Testis (tissue), 3 donors: ENCODE data around the gene IRF7. TPM values are rescaled to one million over a fixed set of nuclear protein-coding genes. Genes with fewer than 3 reads are reported as not detected.

Experiments used
- DNase-seq: peaks from one replicate; pipeline ENCODE4 v3.0.0-alpha.2; 2019
- H3K27ac ChIP-seq, 2 donors: fragments of 200-600 bp; sonication (generic); one replicate each; pipeline ENCODE4 v1.5.1; 2019
- H3K27me3 ChIP-seq: fragments of 200-600 bp; sonication (generic); one replicate; pipeline ENCODE4 v1.5.1; 2019
- H3K36me3 ChIP-seq: fragments of 200-600 bp; sonication (generic); one replicate; pipeline ENCODE4 v1.5.1; 2017; ENCODE audit warnings: low read depth; ENCODE audit errors: missing control alignments
- H3K4me1 ChIP-seq: fragments of 200-600 bp; sonication (generic); one replicate; pipeline ENCODE4 v1.5.1; 2019
- H3K4me3 ChIP-seq, 2 donors: fragments of 200-600 bp; sonication (generic); one replicate each; pipeline ENCODE4 v1.5.1; 2017 to 2019
- H3K9me3 ChIP-seq: fragments of 200-600 bp; sonication (generic); one replicate; pipeline ENCODE4 v1.5.1; 2017
- POLR2A ChIP-seq: fragments of 450-650 bp; IDR thresholded peaks from one replicate; pipeline ENCODE4 v1.6.1; 2017; ENCODE audit warnings: antibody characterized with exemption, mild to moderate bottlenecking, moderate library complexity
- WGBS, 2 donors: methylation state at CpG; one replicate each; pipeline ENCODE4 v1.1.5; 2018; 5-methylcytosine and 5-hydroxymethylcytosine counted together
- intact Hi-C: fragments of 100-400 bp; cut with DNase I; formaldehyde crosslinking; loops from one replicate; pipeline ENCODE4 v1.15.1; 2023; ENCODE audit warnings: low total_unique reads
- polyA plus RNA-seq: library from polyadenylated mRNA; stranded (reverse); fragments of 350-450 nt; fragmentation: Illumina TruSeq; extraction: RNeasy Lipid Tissue Mini Kit (QIAGEN cat#74804); gene quantifications from one replicate; pipeline ENCODE4 v1.2.3, GENCODE V29; 2014; ENCODE audit warnings: low read depth, low replicate concordance; ENCODE audit not compliant: insufficient read depth
- total RNA-seq, 2 donors: library from RNA; depleted of rRNA; stranded (reverse); fragments of >200 nt; gene quantifications; one replicate each; pipeline ENCODE4 v1.2.3, GENCODE V29; 2016
- TF ChIP-seq, protein P1 (sequence below), 3 experiments: fragments of 450-650 bp in 2 of 3; fragments of 200-600 bp in 1 of 3; sonication (generic) in 1 of 3; IDR thresholded peaks; one replicate each; pipeline ENCODE4 v1.5.1; 2016 to 2019; ENCODE audit warnings: antibody characterized with exemption in 3 of 3, mild to moderate bottlenecking in 2 of 3, moderate library complexity in 1 of 3

The IRF7 gene
- total and polyA plus RNA-seq, 3 donors from 2014 or later, result 9.9 to 30.1 (median 13.0) TPM

DNA sequence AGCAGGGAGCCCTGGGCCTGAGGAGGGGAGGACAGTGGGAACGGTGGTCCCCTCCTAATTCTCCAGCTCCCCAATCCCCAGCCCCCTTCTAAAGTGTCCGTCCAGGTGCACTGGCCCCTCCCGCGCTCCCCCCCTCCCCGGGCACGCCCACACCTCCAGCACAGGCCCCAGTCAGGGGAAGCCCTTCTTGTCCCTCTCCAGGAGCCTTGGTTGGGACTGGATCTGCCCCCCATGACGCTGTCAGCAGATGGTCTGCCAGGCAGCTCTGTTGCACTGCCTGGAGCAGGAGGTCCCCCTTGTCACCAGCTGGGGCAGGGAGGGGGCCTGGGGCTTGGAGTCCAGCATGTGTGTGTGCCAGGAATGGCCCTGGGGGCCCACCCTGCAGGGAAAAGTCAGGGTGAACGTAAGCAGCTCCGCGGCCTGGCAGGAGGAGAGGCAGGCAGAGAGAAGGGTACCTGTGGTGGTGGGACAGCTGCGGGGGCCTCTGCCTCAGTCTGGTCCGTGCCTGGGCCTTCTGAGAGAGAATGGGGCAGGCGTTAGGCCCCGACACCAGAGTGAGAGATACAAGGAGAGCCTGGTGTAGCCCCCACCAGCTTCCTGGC lies 1.6 kb downstream of the IRF7 start:
- DNase-seq, result no peak
- H3K4me3 ChIP-seq, result peak overlapping the region in 1 of 2 donors; percentile 80
- H3K27me3 ChIP-seq, result no peaks in the 10 kb centered on the region

DNA sequence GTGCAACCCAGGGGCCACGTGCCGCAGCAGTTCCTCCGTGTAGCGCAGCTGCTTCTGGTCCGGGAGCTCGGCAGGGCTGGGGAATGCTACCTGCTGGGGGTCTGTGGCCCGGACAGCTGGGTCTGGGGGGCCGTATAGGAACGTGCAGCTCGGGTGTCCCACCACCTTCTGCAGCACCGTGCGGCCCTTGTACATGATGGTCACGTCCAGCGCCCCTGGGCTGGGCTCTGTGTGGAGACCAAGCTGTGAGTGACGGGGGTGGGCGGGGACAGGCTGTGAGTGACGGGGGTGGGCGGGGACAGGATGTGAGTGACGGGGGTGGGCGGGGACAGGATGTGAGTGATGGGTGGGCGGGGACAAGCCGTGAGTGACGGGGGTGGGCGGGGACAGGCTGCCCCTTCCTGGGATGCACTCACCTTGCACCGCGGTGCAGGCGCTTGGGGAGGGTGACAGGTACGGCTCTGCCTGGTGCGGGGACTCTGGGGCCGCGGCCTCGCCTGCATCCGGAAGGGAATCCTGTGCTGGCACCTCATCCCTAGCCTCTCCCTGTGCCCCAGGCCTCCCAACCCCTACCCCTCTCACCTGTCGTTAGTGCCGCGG lies 2.3 kb downstream of the IRF7 start:
- Histone ChIP-seq H3K9me3 (no peaks in the 10 kb centered on the region), H3K27ac (peak overlapping the region in 1 of 2 donors; percentile 30), H3K4me3 (no peak overlapping the region), H3K27me3 (no peaks in the 10 kb centered on the region), H3K4me1 (peaks cover 25% of the 10 kb centered on the region), H3K36me3 (no peaks in the 10 kb centered on the region)
- intact Hi-C loops, result no loop called here
- DNase-seq, result peak; percentile 89
- TF ChIP-seq, protein P1, sequence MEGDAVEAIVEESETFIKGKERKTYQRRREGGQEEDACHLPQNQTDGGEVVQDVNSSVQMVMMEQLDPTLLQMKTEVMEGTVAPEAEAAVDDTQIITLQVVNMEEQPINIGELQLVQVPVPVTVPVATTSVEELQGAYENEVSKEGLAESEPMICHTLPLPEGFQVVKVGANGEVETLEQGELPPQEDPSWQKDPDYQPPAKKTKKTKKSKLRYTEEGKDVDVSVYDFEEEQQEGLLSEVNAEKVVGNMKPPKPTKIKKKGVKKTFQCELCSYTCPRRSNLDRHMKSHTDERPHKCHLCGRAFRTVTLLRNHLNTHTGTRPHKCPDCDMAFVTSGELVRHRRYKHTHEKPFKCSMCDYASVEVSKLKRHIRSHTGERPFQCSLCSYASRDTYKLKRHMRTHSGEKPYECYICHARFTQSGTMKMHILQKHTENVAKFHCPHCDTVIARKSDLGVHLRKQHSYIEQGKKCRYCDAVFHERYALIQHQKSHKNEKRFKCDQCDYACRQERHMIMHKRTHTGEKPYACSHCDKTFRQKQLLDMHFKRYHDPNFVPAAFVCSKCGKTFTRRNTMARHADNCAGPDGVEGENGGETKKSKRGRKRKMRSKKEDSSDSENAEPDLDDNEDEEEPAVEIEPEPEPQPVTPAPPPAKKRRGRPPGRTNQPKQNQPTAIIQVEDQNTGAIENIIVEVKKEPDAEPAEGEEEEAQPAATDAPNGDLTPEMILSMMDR (IDR thresholded peaks at IDR 0.05), result no peak
- no peak for TF ChIP-seq POLR2A
- WGBS, 2 donors, result 38 to 73% methylated on average over 19 to 23 of the region's 36 CpGs

More for the DNA sequence above, 1.6 kb downstream of the IRF7 start:
- TF ChIP-seq, protein P1 (IDR thresholded peaks at IDR 0.05), result no peak
- TF ChIP-seq POLR2A, result no peak
- no peaks in the 10 kb centered on the region for H3K9me3 ChIP-seq
- intact Hi-C loops, result no loop called here
- H3K27ac ChIP-seq, result peak overlapping the region; percentile 30 to 81
- peaks cover 25% of the 10 kb centered on the region for H3K4me1 ChIP-seq
- 62 to 66% methylated on average over 6 to 14 of the region's 14 CpGs for WGBS, 2 donors
- no peaks in the 10 kb centered on the region for H3K36me3 ChIP-seq

DNA sequence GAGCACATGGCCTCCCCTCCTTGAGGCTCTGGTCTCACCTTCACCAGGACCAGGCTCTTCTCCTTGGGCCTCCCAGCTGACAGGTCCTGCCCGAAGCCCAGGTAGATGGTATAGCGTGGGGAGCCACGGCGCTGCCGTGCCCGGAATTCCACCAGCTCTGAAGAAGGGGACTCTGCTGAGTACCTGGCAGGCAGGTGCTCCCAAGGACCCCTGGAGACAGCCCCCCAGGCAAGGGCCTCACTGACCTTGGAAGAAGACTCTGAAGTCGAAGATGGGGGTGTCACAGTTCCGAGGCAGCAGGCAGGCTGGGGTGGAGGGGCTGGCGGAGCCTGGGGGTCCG lies 2.8 kb downstream of the IRF7 start:
- peak overlapping the region in 1 of 2 donors; percentile 24 for H3K27ac ChIP-seq
- intact Hi-C loops, result no loop called here

DNA sequence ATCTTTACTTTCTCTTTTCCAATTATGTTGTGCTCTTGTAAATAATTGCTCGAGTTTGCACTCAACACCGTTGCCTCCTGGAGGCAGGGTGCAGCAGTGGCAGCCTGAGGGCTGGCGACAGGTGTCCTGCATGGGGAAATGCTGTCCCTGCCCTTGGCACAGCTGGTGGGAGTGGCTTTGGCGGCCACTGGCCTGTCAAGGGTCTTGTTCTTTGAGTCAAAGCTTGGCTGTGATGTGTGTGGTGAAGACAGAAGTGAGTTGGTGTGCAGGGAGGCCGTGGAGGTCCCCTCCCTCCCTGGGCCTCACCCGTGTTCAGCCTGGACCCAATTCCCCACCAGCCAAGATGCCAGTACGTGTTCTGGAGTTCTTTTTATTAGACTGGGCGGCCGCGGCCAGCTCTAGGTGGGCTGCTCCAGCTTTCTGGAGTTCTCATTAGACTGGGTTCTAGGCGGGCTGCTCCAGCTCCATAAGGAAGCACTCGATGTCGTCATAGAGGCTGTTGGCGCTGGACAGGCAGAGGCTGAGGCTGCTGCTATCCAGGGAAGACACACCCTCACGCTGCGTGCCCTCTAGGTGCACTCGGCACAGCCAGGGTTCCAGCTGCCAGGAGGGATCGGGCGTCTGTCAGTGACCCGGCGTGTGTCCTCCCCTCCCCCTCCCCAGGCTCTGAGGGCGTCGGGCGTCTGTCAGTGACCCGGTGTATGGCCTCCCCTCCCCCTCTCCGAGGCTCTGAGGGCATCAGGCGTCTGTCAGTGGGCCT lies 3.4 kb downstream of the IRF7 start:
- Histone ChIP-seq H3K9me3 (no peaks in the 10 kb centered on the region), H3K27me3 (no peaks in the 10 kb centered on the region), H3K4me1 (peaks cover 25% of the 10 kb centered on the region), H3K36me3 (no peaks in the 10 kb centered on the region), H3K4me3 (no peak overlapping the region), H3K27ac (peak overlapping the region in 1 of 2 donors; percentile 24)
- TF ChIP-seq POLR2A, result no peak
- TF ChIP-seq, protein P1 (IDR thresholded peaks at IDR 0.05), result peak in 1 of 3 experiments; percentile 23
- peak; percentile 33 for DNase-seq
- 76 to 82% methylated on average over 6 to 26 of the region's 27 CpGs for WGBS, 2 donors
- intact Hi-C loops, result no loop called here

More for the DNA sequence above, 2.8 kb downstream of the IRF7 start:
- H3K27me3 ChIP-seq, result no peaks in the 10 kb centered on the region
- H3K4me3 ChIP-seq, result no peak overlapping the region
- H3K4me1 ChIP-seq, result peaks cover 25% of the 10 kb centered on the region
- WGBS, 2 donors, result 82 to 89% methylated on average over 2 to 10 of the region's 10 CpGs
- no peak for TF ChIP-seq POLR2A
- TF ChIP-seq, protein P1 (IDR thresholded peaks at IDR 0.05), result no peak
- DNase-seq, result no peak
- no peaks in the 10 kb centered on the region for H3K9me3 ChIP-seq
- H3K36me3 ChIP-seq, result no peaks in the 10 kb centered on the region
